MM.1S (cell line): ENCODE measurements around the gene PSMB5.

ENCODE experiments used
- CTCF ChIP-seq: fragments of 300-600 bp; sonication (generic); IDR thresholded peaks from 2 replicates; pipeline ENCODE4 v1.5.1; 2016; ENCODE audit warnings: antibody characterized with exemption, low read length, mixed read lengths
- EZH2 ChIP-seq: fragments of 300-600 bp; sonication (generic); optimal IDR thresholded peaks from 2 replicates; pipeline ENCODE3; 2017; ENCODE audit warnings: low read depth, mild to moderate bottlenecking, antibody characterized with exemption, low read length, mixed read lengths
- EZH2phosphoT487 ChIP-seq: fragments of 300-600 bp; sonication (generic); IDR thresholded peaks from 2 replicates; pipeline ENCODE4 v1.6.1; 2018; ENCODE audit warnings: antibody characterized with exemption, low read length

GRCh38 chr14:23028799-23029198 lies 5.9 kb downstream of the PSMB5 start:
- TF ChIP-seq EZH2 = no peak
- no peak for TF ChIP-seq CTCF
- TF ChIP-seq EZH2phosphoT487 = no peak
